DND-41 (cell line): Measurements from ENCODE around the gene TNS3.

Source experiments
- ATAC-seq: fragments of 200-7000 bp; cut with Tn5 transposase; 3 replicates; pipeline ENCODE4 v1.9.1; 2021; ENCODE audit warnings: low read depth; ENCODE audit not compliant: insufficient read depth
- DNase-seq: peaks from one replicate; pipeline ENCODE4 v3.0.0-alpha.2; 2020
- H2AFZ ChIP-seq: 2 replicates; pipeline ENCODE4 v1.6.0; 2012; ENCODE audit warnings: low read depth, low read length
- H3K27ac ChIP-seq: 2 replicates; pipeline ENCODE4 v1.5.1; 2012; ENCODE audit warnings: low read length, inconsistent platforms
- H3K27me3 ChIP-seq: fragments of 200-600 bp; sonication (generic); 2 replicates; pipeline ENCODE4 v1.6.0; 2012; ENCODE audit warnings: low read length, mild to moderate bottlenecking, inconsistent platforms; ENCODE audit not compliant: insufficient read depth, poor library complexity
- H3K36me3 ChIP-seq: 2 replicates; pipeline ENCODE4 v1.5.1; 2012; ENCODE audit warnings: low read length, inconsistent platforms; ENCODE audit not compliant: insufficient read depth
- H3K4me1 ChIP-seq: 2 replicates; pipeline ENCODE4 v1.5.1; 2012; ENCODE audit warnings: mild to moderate bottlenecking, low read length; ENCODE audit not compliant: insufficient read depth
- H3K4me2 ChIP-seq: 2 replicates; pipeline ENCODE4 v1.6.0; 2012; ENCODE audit warnings: mild to moderate bottlenecking, moderate library complexity, low read length, inconsistent platforms; ENCODE audit not compliant: insufficient read depth
- H3K4me3 ChIP-seq, 2 experiments: fragments of 200-600 bp in 1 of 2; shearing (Covaris generic) in 1 of 2; 2 replicates each; pipeline ENCODE4 v1.5.1; 2012 to 2016; ENCODE audit warnings: inconsistent platforms in 2 of 2, low read length in 2 of 2, mild to moderate bottlenecking in 2 of 2, low read depth in 1 of 2, moderate library complexity in 1 of 2
- H3K79me2 ChIP-seq: 2 replicates; pipeline ENCODE4 v1.6.0; 2012; ENCODE audit warnings: low read length, inconsistent platforms; ENCODE audit not compliant: insufficient read depth
- H3K9ac ChIP-seq: 2 replicates; pipeline ENCODE4 v1.6.0; 2012; ENCODE audit warnings: low read depth, mild to moderate bottlenecking, inconsistent platforms, low read length, moderate library complexity
- H3K9me3 ChIP-seq: 2 replicates; pipeline ENCODE4 v1.5.1; 2012; ENCODE audit warnings: low read length, moderate library complexity, mild to moderate bottlenecking, inconsistent platforms; ENCODE audit not compliant: insufficient read depth, severe bottlenecking
- H4K20me1 ChIP-seq: 2 replicates; pipeline ENCODE4 v1.6.0; 2012; ENCODE audit warnings: low read length; ENCODE audit not compliant: insufficient read depth
- CTCF ChIP-seq: IDR thresholded peaks from 2 replicates; pipeline ENCODE4 v1.5.1; 2012; ENCODE audit warnings: borderline replicate concordance, low read length, moderate library complexity, mild to moderate bottlenecking; ENCODE audit not compliant: poor library complexity, severe bottlenecking; ENCODE audit errors: extremely low read depth
- EZH2 ChIP-seq: IDR thresholded peaks from 3 replicates; pipeline ENCODE4 v1.6.1; 2012; ENCODE audit warnings: borderline replicate concordance, low read depth, mild to moderate bottlenecking, moderate library complexity, low read length, inconsistent platforms; ENCODE audit not compliant: severe bottlenecking

TNS3 gene

GRCh38 chr7:47352394-47352968 lies 229.4 kb downstream of the TNS3 start:
- Histone ChIP-seq H3K27ac (no peak overlapping the region), H3K9me3 (no peaks in the 10 kb centered on the region), H3K4me1 (no peaks in the 10 kb centered on the region), H3K79me2 (no peaks in the 10 kb centered on the region), H4K20me1 (no peaks in the 10 kb centered on the region), H3K4me2 (no peak overlapping the region), H3K36me3 (no peaks in the 10 kb centered on the region), H3K9ac (no peak overlapping the region), H2AFZ (no peak overlapping the region), H3K4me3 (no peak overlapping the region), H3K27me3 (no peaks in the 10 kb centered on the region)
- ATAC-seq (no peak), DNase-seq (no peak)
- TF ChIP-seq EZH2 (no peak), CTCF (no peak)

GRCh38 chr7:47351233-47352154 lies 230.4 kb downstream of the TNS3 start:
- no peak overlapping the region for H2AFZ ChIP-seq
- H3K36me3 ChIP-seq: no peaks in the 10 kb centered on the region
- no peak overlapping the region for H3K27ac ChIP-seq
- no peaks in the 10 kb centered on the region for H4K20me1 ChIP-seq
- no peak overlapping the region for H3K9ac ChIP-seq
- H3K4me1 ChIP-seq: no peaks in the 10 kb centered on the region
- no peaks in the 10 kb centered on the region for H3K9me3 ChIP-seq
- no peak overlapping the region for H3K4me3 ChIP-seq
- no peaks in the 10 kb centered on the region for H3K79me2 ChIP-seq
- TF ChIP-seq EZH2 (no peak), CTCF (no peak)
- H3K4me2 ChIP-seq: no peak overlapping the region
- H3K27me3 ChIP-seq: no peaks in the 10 kb centered on the region
- no peak for DNase-seq
- ATAC-seq: no peak

- no peak for TF ChIP-seq CTCF
- no peak for TF ChIP-seq EZH2
- H3K4me3 ChIP-seq: no peak overlapping the region
- ATAC-seq (no peak), DNase-seq (no peak)
- H4K20me1 ChIP-seq: no peaks in the 10 kb centered on the region
- H3K9me3 ChIP-seq: no peaks in the 10 kb centered on the region
- no peak overlapping the region for H3K9ac ChIP-seq
- H3K27me3 ChIP-seq: no peaks in the 10 kb centered on the region
- H3K4me1 ChIP-seq: no peaks in the 10 kb centered on the region
- H3K79me2 ChIP-seq: no peaks in the 10 kb centered on the region
- no peak overlapping the region for H3K27ac ChIP-seq
- H3K4me2 ChIP-seq: no peak overlapping the region
- no peaks in the 10 kb centered on the region for H3K36me3 ChIP-seq
- no peak overlapping the region for H2AFZ ChIP-seq
These were observed 231.5 kb downstream of the TNS3 start for GRCh38 chr7:47350425-47350824.
